Fibroblast of peridontal ligament (primary cell): ENCODE data around the gene DDX24.

Experiments
- DNase-seq: peaks from one replicate; pipeline ENCODE4 v3.0.0-alpha.2; 2010; ENCODE audit errors: extremely low read depth

DDX24 gene

DNA sequence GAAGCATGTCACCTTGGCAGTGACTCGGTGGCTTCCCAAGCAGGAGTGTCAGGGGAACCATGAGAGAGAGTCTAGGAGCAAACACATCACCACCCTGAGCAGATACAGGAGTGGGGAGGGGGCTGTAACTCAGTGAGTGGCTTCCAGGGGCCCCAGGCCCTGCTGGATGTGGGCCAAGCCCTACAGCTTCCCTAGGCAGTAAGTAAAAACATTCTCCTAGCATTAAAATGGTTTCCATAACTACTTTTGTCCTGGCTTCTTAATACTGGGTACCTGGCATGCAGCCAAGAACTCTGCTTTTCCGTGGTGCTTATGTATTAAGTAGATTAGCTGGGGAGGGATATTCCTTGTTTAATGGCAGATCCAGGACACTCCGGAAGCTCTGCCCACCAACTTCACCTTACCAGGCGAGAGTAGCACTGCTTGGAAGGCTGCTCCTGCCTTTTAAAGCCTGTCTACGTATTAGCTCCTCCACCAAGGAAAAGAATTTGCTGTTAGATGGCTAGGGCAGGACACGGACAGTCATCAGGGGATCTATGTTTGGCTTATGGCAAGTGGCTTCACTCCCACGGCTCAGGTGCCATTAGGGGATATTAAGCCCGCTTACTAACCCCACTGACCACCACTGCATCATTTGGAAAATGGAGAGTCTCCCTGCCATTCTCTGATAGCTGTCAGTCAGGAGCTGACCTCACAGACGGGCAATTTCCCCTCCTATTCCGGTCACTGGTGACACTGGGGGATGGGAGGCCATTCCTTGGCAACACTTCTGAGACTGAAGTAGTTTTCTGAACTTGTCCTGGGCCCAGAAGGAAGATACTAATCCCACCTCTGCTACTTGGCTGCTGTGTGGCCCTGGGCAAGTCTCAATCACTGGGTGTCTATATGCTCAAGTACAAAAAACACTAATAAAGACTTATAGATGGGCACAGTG is 32.0 kb downstream of the DDX24 start:
- no peak for DNase-seq

DNA sequence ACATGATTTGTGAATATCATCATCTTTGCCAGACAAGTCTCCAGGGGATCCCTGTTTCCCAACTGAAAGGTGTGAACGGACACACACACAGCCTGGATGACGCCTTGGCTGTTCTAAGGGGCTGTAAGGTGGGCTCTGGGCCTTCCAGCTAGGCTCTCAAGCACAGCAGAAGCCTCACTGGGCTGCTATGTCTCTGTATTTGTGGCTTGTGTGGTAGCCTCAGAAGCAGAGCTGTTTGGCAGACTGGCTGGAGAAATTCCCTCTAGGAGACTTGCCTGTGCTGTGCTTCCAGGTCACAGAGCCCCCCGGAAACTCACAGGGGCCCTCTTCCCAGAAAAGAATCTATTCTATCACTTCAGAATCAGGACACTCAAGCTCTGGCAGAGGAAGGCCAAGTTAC is 33.4 kb downstream of the DDX24 start:
- no peak for DNase-seq

DNA sequence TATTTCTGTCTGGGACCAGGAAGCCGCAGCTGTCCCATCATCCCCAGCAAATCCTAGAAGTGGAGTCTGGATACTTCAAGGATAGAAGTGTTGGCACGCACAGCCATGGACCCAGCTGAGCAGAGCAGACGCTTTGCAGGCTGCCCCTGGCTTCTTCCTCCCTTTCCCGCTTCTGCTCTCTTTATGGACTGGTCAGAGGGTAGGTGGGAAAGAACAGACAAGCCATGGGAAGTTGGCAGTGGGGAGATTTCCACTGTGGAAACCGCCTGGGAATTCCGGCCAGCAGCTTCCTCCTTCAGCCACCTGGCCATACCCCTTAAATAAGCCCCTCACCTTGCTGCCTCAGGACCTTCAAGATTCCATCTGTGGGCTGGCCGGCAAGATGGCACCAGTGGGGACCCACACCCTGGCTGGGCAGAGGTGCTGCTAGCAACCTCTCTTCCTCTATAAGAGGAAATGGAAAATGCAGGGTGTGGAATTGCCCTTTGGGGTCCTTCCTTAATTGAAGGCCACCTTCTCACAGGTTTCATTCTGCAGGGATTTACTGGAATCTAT is 34.2 kb downstream of the DDX24 start:
- DNase-seq, result no peak

DNA sequence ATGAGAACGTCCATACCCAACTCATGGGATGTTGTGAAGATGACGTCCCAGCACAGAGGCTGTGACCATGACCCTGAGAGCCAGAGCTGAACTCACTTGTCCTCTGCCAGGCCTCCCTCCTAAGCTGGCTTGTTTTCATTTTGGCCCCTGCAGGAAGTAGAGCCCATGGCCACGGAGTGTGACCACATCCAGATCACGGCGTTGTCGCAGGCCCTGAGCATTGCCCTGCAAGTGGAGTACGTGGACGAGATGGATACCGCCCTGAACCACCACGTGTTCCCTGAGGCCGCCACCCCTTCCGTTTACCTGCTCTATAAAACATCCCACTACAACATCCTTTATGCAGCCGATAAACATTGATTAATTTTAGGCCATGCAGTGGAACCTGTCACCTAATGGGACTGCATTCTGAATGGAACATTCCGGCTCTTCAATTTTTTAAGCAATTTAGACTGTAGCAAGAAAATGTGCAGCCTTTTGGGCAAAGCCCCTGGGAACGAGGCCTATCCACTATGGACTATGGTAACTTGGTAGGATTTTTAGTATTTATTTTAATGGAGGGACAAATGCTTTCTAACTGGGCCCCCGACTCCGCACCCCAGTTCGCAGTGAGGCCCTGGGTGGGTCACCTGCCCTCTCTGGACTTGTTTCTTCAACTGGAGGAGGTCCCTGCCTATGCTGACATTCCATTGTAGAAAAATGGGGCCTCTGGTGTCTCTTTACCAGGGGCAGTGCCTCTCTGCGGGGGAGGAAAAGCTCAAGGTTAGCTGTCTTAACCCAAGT is 35.2 kb downstream of the DDX24 start:
- DNase-seq, result no peak

DNA sequence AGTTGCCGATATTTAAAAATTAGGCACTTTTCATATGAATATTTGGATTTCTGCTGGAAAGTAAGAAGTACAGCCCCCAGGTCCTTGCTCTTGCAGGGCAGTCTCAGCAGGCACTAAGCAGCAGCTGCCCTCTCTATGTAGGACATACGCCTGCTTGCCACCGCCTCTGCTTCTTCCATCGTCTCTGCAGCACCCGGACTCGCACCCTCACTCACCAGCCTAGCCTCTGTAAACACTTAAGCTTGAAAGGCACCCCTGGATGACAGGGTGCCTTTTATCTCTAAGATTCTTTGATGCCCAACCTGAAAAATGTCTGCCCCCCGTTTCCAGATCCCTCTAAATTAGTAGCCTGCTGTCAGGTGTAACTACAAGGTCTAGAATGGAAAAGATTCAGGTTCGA is 35.9 kb downstream of the DDX24 start:
- DNase-seq, result no peak

DNA sequence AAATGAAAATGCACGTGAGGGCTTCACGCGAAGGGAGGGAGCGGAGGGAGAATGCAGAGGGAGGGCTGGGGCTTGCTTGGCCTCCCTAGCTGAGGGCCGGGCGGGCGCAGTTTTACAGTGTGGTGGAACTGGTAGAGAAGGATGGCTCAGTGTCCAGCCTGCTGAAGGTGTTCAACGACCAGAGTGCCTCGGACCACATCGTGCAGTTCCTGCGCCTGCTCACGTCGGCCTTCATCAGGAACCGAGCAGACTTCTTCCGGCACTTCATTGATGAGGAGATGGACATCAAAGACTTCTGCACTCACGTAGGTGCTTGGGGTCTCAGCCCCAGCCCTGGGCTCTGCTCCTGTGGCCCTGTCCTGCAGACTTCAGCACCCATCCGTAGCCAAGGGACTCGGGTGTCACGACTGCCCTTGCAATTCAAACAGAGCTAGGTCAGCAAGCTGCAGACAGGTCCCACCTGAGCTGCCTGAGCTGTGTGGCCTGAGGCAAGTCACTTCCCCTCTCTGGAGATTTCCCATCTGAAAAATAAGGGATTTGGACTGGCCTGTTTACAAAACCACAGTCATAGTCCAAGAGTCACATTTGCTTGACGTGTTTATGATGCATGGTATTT is 36.4 kb downstream of the DDX24 start:
- no peak for DNase-seq

DNA sequence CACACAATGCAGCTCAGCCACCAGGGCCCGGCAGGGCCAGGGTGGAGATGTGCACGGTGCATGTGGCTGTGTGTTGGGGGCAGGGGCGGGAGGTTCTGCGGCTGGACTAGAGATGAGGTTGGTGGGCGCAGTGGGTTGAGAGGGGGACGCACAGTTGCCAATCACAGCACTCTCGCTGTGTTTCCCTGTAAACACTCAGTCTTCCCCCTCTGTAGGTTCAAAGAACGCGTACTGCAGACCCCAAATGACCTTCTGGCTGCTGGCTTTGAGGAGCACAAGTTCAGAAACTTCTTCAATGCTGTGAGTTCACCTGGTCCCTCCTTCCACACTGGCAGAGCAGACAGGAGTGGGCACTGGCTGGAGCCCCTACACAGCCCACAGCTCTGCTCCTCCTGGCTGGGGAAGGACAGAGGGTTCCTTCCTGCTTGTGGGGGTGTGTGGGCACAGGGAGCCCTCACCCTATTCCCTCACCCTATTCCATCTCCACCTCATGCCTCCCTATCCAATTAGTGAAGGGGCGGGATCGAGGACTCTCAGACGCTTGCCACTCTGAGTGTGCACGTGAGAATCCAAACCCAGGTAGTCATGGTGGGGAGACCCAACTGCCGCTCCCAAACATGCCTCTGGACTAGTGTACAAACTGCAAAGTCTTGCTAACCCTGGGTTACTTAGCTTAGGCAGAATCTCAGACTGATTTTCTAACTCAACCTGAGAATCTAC is 37.1 kb downstream of the DDX24 start:
- DNase-seq, result no peak

DNA sequence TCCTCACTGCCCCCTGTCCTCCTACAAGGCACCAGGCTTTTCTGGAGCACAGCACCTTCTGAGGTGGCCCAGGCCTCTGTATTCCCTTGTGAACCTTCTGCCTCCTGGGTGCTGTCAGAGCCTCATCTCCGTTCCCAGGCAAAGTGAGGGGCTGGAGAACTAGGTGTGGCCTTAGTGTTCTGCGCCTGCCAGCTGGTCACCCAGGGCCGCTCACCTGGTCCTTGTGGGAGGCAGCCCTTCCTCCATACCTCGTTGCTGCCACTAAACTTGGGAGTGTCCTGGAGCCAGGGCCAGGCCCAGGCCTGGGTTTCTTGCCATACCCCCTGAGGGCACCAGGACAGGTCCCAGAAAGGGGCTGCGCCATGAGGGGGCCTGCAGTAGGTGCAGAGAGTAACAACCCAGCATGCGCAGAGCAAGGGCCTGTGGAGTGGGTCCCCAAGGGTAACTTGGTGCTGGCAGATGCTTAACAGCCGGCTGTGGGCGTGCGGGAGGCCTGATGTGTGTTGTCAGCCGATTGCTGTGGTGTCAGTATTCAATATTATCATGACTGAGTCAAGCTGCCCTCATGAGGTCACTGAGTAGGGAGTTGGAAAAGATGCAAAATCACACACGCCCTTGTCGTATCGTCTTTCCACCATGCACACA is 37.8 kb downstream of the DDX24 start:
- peak; percentile 22 for DNase-seq

DNA sequence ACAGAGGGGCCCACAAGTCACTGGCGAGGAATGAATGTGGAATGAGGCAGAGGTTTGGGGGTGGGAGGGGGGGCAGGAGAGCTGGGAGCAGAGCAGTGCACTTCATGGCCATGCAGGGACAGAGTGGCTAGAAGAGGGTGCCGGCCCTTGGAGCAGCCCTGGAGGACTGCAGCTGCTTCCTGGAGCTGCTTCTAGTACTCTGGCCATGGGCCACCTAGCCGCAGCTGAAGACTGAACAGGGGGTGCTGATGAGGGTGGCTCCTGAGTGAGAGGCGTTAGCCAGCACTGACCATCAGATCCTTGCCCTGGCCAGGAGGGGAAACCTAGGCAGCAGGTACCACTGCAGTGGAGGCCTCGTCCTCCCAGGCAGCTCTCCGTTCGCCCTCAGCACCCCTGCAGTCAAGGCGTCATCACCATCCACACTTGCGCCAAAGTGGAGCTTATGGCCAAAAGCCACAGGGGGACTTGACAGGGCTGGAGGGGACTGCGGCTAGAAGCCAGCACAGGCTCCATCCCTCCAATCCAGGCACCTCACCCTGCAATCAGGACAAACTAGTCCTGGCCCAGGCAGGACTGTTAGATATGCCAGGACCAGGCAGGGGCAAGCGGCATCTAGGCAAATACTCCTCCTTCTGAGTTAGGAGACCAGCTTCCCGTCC is 38.4 kb downstream of the DDX24 start:
- DNase-seq, result no peak

DNA sequence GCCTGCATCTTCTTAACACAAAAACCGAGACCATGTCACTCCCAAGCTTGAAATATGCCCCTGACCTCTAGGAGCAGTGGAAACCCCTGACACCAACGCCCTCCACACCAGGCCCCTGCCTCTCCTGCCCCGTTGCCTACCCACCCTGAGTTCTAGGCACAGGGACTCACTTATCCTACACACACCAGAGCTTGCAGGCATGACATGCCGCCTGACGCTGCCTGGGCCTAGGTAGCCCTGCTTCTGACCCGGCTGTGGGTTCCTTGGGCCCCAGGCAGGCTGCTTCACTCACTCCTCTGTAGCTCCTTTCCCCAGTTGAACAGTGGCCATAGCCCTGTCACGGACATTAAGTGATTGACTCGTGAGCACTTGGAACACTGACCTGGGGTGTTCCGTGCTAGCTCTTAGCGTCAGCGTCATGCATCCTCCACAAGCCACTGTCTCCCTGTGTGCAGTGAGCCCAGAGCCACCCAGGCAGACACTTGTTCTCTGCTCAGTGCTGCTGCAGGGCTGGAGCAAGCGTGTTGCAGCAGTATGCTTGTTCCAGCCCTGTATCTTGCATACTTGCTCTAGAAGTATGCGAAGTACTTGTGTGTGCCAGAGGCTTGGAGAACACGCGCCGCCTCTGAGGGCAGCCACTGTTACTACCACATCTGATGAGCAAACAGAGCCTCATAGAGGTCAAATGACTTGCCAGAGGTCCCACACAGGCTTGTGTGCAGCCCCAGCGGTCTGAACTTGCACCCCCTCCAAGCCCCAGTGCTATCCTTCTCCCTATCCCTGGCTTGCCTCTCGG is 39.3 kb downstream of the DDX24 start:
- DNase-seq, result peak; percentile 33

DNA sequence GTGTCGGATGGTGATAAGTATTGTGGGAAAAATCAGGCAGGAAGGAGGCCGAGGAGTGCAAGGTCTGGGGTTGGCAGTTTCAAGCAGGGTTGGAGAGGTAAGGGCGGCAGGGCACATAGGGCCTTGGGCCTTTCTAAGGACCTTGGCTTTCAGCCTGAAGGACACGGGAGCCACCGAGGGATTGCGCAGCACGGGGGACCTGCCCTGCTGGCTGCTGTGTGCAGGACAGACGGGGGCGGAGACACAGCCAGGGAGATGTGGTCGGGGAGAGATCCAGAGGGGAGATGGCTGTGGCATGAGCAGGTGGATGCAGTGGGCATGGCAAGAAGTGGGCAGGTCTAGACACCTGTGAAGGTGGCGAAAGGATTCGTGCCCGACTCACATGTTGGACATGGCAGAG is 40.2 kb downstream of the DDX24 start:
- no peak for DNase-seq

DNA sequence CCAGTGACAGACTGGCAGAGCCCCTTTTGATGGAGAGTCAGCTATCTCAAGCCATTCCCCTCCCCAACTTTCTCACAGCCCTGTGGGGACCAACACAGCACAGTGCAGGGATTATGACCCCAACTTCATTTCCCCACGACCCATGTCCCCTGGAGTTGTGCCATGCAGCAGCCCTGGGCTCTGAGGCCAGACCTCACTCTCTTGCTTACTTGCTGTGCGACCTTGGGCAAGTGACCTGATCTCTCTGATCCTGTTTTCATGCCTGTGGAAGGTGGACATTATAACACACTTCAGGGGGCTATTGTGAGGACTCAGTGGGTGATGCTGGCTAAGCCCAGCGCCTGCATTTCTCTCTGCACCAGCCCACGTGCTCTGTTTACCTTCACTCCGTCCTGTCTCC is 40.8 kb downstream of the DDX24 start:
- DNase-seq, result no peak

DNA sequence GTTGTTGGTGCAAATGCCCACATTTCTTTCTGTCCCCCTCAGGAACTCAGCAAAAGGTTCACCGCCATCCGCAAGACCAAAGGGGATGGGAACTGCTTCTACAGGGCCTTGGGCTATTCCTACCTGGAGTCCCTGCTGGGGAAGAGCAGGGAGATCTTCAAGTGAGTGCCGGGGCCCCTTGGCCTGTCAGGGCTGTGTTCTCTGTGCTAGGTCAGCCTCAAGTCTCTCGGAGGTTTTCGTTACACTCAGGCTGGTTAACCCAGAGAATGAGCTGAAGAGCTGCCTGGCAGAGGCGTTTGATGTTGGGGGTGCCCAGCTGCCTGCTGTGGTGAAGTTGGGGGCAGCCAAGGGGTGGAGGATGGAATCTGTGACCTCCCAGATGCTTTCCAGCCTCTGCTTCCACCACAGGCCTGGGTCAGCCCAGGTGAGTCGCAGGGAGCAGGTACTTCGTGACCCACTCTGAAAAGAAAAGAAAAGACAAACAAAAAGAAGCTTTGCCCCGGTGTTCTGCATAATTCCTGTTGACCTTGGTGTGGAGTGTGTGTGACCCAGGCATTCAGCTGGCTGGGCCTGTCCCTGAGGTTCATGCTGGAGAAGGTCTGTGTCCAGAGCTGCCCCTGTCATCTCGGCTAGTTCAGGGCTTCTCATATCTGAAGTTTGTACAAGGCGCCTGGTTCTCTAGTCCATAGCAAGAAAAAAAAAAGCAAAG is 41.9 kb downstream of the DDX24 start:
- DNase-seq, result no peak

DNA sequence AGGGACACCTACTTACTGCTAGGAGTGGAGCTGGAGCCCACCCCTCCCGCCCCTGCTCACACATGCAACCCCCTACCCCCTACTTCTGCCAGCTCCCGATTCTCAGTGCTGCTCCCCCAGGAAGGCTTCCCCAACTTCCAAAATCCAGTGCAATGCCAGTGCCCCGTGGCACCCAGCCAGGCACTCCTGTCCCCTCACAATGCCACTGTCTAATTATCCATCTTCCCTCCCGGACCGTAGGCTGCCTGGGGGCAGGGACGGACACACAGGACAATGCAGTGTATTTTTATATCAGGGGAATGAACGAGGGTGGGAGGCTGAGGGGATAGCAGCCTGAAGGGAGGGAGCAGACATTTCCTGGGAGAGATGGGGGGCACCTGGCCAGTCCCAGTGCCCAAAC is 42.5 kb downstream of the DDX24 start:
- DNase-seq, result no peak

DNA sequence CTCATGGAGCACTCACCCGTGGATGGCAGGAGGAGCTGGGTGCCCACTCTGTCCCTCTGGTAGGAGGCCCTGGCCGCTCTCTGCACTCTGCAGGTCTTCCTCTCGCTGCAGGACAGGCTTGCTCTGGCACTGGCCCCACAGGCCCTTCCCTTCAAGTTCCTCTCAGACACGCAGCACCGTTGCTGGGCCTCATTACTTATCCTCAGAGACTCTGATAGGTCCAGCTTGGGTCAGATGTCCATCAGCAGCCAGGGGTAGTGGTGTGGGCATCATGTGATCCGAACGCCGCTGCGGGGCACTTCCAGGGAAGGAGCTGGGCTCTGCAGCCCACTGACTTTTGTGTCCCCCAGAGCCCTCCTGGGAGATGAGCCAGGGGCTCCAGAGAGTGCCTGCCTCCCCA is 43.0 kb downstream of the DDX24 start:
- DNase-seq, result no peak

DNA sequence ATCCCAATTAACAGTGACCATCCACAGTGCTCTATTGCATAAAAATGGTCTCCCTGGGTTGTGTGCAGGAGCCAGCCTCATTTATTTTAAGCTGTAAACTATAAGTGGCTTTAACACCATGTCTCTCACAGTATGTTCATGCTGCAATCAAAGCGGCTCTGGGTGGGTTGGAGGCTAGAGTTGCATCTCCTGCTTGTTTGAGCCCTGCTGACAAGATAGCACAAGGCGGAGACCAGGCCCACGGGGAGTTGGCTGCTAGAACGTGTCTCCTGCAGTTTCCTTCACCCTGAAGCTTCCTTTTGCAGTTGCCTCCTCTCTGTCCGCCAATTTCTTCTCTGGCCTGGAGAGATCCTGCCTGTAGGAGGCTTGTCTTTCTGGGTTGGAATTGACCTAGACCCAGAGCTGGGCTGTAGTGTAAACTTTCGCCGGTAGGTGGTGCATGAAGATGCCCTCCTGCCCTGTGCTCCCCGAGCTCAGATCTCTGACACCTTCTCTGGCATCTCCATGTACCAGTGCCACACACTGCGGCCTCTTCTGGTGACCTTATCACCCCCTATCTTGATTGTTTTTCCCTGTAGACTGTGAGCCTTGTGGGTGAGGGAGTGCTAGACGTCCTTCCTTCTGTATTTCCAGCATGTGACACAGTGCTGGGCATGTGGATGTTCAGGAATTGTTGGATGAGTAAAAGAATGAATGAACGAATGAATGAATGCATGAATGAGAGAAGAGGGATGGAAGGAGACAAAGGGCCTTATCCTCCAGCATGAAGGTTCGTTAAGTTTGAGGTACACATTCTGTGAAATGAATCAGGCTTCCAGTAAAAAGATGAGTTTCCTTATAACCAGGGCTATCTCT is 44.5 kb downstream of the DDX24 start:
- DNase-seq, result peak; percentile 67

DNA sequence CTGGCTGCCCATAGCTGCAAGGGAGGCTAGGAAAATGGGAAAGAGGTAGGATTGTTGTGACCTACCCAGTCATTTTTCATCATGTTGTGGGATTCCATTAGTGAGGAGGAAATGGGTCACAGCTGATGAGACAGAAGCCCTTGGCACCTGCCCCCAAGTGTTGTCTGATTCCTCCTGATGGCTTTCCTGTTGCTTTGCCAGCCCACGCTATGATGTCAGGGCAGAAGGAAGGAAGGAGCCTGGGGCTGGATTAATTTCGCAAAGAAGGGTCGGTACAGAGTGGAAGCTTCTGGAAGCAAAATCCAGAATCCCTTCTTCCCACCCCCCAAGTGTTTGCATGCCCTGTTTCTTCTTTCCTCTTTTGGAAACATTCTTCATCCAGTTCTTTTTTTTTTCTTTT is 46.1 kb downstream of the DDX24 start:
- no peak for DNase-seq

DNA sequence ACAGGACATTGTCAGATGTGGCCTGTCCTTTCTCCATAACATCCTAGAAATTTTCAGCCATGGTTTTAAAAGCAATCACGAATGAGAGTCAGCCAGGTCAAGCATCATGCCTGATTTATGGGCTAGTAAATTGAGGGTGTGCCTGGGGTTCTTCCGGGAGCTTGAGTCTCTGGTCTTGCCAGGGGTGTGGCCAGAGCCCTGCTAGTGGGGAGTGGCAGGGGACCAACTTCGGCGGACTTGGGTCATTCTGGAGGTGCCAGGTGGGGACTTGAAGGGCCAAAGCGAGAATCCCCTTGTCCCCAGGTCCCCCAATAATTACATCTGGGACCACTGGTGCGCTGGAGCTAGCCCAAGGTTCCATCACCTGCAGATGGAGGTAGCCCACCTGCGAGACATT is 49.1 kb downstream of the DDX24 start:
- no peak for DNase-seq
